SK-N-SH treated with all-trans-retinoic acid at 6 μM for 48 hours (cell line): ENCODE data around the gene CTNNA3.

Source experiments
- ARNTL ChIP-seq: fragments of 450-650 bp; formaldehyde crosslinking; IDR thresholded peaks from 2 replicates; pipeline ENCODE4 v1.5.0; 2020; ENCODE audit warnings: low read depth, mild to moderate bottlenecking, moderate library complexity, borderline replicate concordance
- POU6F1 ChIP-seq: fragments of 250-450 bp; sonication (Bioruptor Pico); IDR thresholded peaks from 2 replicates; pipeline ENCODE4 v1.8.0; 2021; ENCODE audit warnings: low read depth, mild to moderate bottlenecking, moderate library complexity, borderline replicate concordance
- PPARA ChIP-seq: fragments of 250-450 bp; sonication (Bioruptor Pico); IDR thresholded peaks from 2 replicates; pipeline ENCODE4 v1.5.0; 2020; ENCODE audit warnings: mild to moderate bottlenecking, borderline replicate concordance
- SNAI2 ChIP-seq: fragments of 250-450 bp; sonication (Bioruptor Pico); IDR thresholded peaks from 2 replicates; pipeline ENCODE4 v1.5.0; 2020; ENCODE audit warnings: mild to moderate bottlenecking, moderate library complexity
- TSHZ2 ChIP-seq: fragments of 250-450 bp; sonication (Bioruptor Pico); IDR thresholded peaks from 2 replicates; pipeline ENCODE4 v1.5.0; 2020; ENCODE audit warnings: mild to moderate bottlenecking, moderate library complexity
- ZC3H10 ChIP-seq: fragments of 250-450 bp; sonication (Bioruptor Pico); IDR thresholded peaks from 2 replicates; pipeline ENCODE4 v1.5.1; 2021; ENCODE audit warnings: mild to moderate bottlenecking, moderate library complexity

- TF ChIP-seq SNAI2 (no peak), ARNTL (CRISPR knock-in tag) (no peak), PPARA (CRISPR knock-in tag) (no peak), ZC3H10 (CRISPR knock-in tag) (no peak), POU6F1 (CRISPR knock-in tag) (no peak), TSHZ2 (CRISPR knock-in tag) (no peak)
Observed at GRCh38 chr10:66349076-66349475, 1346.9 kb downstream of the CTNNA3 start.
